ENCODE results near the gene ZC3H8.

The ZC3H8 gene

GRCh38 chr2:112268547-112268946, 13.7 kb upstream of the ZC3H8 start:
- Histone ChIP-seq H3K79me2 (ENCODE audit: insufficient read depth, low read length) (no peaks in the 10 kb centered on the region), H3K27me3 (ENCODE audit: insufficient read depth, low read length, poor library complexity, severe bottlenecking) (no peaks in the 10 kb centered on the region), H3K9ac (ENCODE audit: low read depth, low read length, poor library complexity, severe bottlenecking) (no peak overlapping the region), H3K4me2 (ENCODE audit: low read depth, low read length, poor library complexity, severe bottlenecking) (no peak overlapping the region), H3K4me1 (ENCODE audit: insufficient read depth, low read length, poor library complexity, severe bottlenecking) (peaks cover 3% of the 10 kb centered on the region), H3K9me3 (ENCODE audit: insufficient read depth, low read depth, low read length) (0 out of 2 replicates have a peak, but pooled peaks cover 6% of the 10 kb centered on the region), H3F3A (ENCODE audit: low read depth) (peaks cover 11% of the 10 kb centered on the region; the same call in 1 of the 2 replicates), H4K20me1 (ENCODE audit: insufficient read depth, low read length, poor library complexity, severe bottlenecking) (no peaks in the 10 kb centered on the region), H3K4me3 (ENCODE audit: low read length, poor library complexity, severe bottlenecking) (no peak overlapping the region), H3K36me3 (ENCODE audit: insufficient read depth, low read length) (no peaks in the 10 kb centered on the region), H3K9me2 (replicated peaks; ENCODE audit: low read depth, low read length) (no peaks in the 10 kb centered on the region), H2AFZ (ENCODE audit: low read length) (no peak overlapping the region)
- no peak for TF ChIP-seq EZH2phosphoT487 (IDR thresholded peaks at IDR 0.05; ENCODE audit: borderline replicate concordance)
- TF ChIP-seq CTCF (conservative IDR thresholded peaks at IDR 0.05; ENCODE audit: low read length): no peak

- Histone ChIP-seq H3K4me2 (ENCODE audit: low read depth, low read length, poor library complexity, severe bottlenecking) (no peak overlapping the region), H3K79me2 (ENCODE audit: insufficient read depth, low read length) (no peaks in the 10 kb centered on the region), H3K4me3 (ENCODE audit: low read length, poor library complexity, severe bottlenecking) (no peak overlapping the region), H3K9me2 (replicated peaks; ENCODE audit: low read depth, low read length) (no peaks in the 10 kb centered on the region), H3K36me3 (ENCODE audit: insufficient read depth, low read length) (no peaks in the 10 kb centered on the region), H3F3A (ENCODE audit: low read depth) (no peaks in the 10 kb centered on the region), H3K9ac (ENCODE audit: low read depth, low read length, poor library complexity, severe bottlenecking) (no peak overlapping the region), H4K20me1 (ENCODE audit: insufficient read depth, low read length, poor library complexity, severe bottlenecking) (no peaks in the 10 kb centered on the region), H3K9me3 (ENCODE audit: insufficient read depth, low read depth, low read length) (peaks cover 10% of the 10 kb centered on the region; the same call in 1 of the 2 replicates), H3K4me1 (ENCODE audit: insufficient read depth, low read length, poor library complexity, severe bottlenecking) (peaks cover 3% of the 10 kb centered on the region), H2AFZ (ENCODE audit: low read length) (no peak overlapping the region), H3K27me3 (ENCODE audit: insufficient read depth, low read length, poor library complexity, severe bottlenecking) (no peaks in the 10 kb centered on the region)
- TF ChIP-seq CTCF (conservative IDR thresholded peaks at IDR 0.05; ENCODE audit: low read length) (no peak), EZH2phosphoT487 (IDR thresholded peaks at IDR 0.05; ENCODE audit: borderline replicate concordance) (no peak)
Observed at GRCh38 chr2:112262876-112263275, 8.0 kb upstream of the ZC3H8 start.

DNA sequence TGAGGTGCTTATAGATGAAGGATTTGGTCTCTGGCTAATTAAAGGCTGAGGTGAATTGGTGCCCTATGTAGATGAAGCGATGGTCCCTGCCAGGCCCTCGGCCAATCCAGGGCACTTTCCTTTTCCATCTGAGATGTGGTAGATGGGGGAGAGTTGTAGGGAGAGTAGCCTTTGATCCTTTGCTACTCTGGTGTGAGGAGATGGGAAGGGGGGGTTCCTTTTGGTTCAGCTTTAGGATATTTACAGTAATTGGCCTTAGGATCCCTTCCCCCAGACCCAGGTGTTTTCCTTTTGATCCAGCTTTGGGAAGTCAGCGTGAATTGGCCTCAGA, 5.4 kb upstream of the ZC3H8 start:
- H3K27me3 ChIP-seq (ENCODE audit: insufficient read depth, low read length, poor library complexity, severe bottlenecking): no peaks in the 10 kb centered on the region
- H3K4me2 ChIP-seq (ENCODE audit: low read depth, low read length, poor library complexity, severe bottlenecking): no peak overlapping the region
- no peak overlapping the region for H3K9ac ChIP-seq (ENCODE audit: low read depth, low read length, poor library complexity, severe bottlenecking)
- no peaks in the 10 kb centered on the region for H3F3A ChIP-seq (ENCODE audit: low read depth)
- no peaks in the 10 kb centered on the region for H3K36me3 ChIP-seq (ENCODE audit: insufficient read depth, low read length)
- peak overlapping the region; percentile 100 for H2AFZ ChIP-seq (ENCODE audit: low read length)
- peaks cover 10% of the 10 kb centered on the region; the same call in 1 of the 2 replicates for H3K9me3 ChIP-seq (ENCODE audit: insufficient read depth, low read depth, low read length)
- no peaks in the 10 kb centered on the region for H4K20me1 ChIP-seq (ENCODE audit: insufficient read depth, low read length, poor library complexity, severe bottlenecking)
- H3K4me1 ChIP-seq (ENCODE audit: insufficient read depth, low read length, poor library complexity, severe bottlenecking): peaks cover 10% of the 10 kb centered on the region
- no peak overlapping the region for H3K4me3 ChIP-seq (ENCODE audit: low read length, poor library complexity, severe bottlenecking)
- TF ChIP-seq CTCF (conservative IDR thresholded peaks at IDR 0.05; ENCODE audit: low read length) (no peak), EZH2phosphoT487 (IDR thresholded peaks at IDR 0.05; ENCODE audit: borderline replicate concordance) (no peak)
- H3K79me2 ChIP-seq (ENCODE audit: insufficient read depth, low read length): no peaks in the 10 kb centered on the region
- no peaks in the 10 kb centered on the region for H3K9me2 ChIP-seq (replicated peaks; ENCODE audit: low read depth, low read length)

Measured in Loucy (cell line).